ENCODE data around the gene KRTAP10-1.

DNA sequence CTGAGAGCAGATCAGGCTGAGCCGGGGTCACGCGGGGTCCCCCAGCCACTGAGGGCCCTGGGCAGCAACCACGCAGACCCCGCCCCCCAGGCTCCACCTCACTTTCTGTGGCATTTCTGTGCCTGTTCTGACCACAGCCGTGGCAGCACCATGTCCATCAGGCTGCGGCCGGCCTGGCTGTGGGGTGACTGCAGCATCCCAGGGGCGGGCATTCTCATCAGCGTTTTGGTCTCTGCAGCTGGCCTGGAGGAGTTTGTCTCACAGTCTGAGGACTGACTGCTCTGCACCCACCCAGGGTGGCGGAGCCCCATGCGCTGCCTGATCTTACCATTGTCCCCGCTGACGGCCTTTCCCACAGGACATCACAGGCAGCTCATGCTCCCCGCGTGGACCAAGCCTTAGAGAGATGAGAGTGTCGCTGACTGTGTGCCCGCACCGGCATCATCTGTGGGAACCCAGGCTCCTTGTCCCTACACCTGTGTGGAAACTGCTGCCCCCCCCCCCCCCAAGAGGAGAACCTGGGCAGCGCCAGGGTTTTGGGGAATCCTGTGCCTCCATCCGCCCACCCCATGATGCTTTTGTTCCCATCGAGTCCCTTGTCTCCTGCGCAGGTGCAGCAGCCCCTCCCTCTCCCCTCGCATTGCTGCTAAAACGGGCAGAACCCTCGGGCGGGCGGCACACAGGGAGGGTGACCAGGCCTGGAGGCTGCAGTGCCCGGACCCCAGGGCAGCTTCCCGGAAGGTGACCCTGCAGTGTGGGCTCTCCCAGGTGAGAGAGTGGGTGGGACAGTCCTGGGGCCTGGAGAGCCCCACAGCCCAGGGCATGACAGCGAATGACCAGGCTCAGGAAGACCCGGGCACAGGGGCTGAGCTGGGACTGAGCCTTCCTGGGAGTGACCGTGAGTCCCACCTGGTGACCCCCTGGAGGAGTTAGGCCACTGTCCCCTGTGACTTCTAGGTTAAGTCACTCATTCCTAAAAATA, 1.8 kb downstream of the KRTAP10-1 start:
- TF ChIP-seq, protein P1, sequence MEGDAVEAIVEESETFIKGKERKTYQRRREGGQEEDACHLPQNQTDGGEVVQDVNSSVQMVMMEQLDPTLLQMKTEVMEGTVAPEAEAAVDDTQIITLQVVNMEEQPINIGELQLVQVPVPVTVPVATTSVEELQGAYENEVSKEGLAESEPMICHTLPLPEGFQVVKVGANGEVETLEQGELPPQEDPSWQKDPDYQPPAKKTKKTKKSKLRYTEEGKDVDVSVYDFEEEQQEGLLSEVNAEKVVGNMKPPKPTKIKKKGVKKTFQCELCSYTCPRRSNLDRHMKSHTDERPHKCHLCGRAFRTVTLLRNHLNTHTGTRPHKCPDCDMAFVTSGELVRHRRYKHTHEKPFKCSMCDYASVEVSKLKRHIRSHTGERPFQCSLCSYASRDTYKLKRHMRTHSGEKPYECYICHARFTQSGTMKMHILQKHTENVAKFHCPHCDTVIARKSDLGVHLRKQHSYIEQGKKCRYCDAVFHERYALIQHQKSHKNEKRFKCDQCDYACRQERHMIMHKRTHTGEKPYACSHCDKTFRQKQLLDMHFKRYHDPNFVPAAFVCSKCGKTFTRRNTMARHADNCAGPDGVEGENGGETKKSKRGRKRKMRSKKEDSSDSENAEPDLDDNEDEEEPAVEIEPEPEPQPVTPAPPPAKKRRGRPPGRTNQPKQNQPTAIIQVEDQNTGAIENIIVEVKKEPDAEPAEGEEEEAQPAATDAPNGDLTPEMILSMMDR (CRISPR knock-in tag; IDR thresholded peaks at IDR 0.05) = no peak
- TF ChIP-seq POLR2AphosphoS2 (IDR thresholded peaks at IDR 0.05; ENCODE audit: low read depth, low read length) (no peak), ZNF644 (CRISPR knock-in tag; IDR thresholded peaks at IDR 0.05; ENCODE audit: low read depth) (no peak)

Measured in HepG2 (cell line).